ENCODE measurements around the gene BSN. TPM values are rescaled to one million over a fixed set of nuclear protein-coding genes. Genes with fewer than 3 reads are reported as not detected.

BSN gene
- total RNA-seq, 2 experiments from 2014 or later: 0.03 to 0.27 TPM

- TF ChIP-seq EZH2phosphoT487 (IDR thresholded peaks at IDR 0.05; ENCODE audit: borderline replicate concordance, low read depth, low read length) (no peak), CTCF (conservative IDR thresholded peaks at IDR 0.05; ENCODE audit: low read length) (no peak)
- CTCF ChIA-PET (ENCODE audit: unreplicated experiment): no interaction called here
Observed at GRCh38 chr3:49650177-49650576, 95.9 kb downstream of the BSN start.

DNA sequence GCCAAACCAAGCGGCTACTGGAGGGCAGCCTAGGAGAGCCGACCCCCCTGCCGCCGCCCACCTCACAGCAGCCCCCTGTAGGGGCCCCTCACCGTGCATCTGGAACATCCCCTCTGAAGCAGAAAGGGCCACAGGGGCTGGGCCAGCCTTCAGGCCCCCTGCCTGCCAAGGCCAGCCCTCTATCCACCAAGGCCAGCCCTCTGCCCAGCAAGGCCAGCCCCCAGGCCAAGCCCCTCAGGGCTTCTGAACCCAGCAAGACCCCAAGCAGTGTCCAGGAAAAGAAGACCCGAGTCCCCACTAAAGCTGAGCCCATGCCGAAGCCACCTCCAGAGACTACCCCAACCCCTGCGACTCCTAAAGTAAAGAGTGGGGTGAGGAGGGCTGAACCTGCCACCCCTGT lies 96.4 kb downstream of the BSN start:
- Histone ChIP-seq H3K27ac (ENCODE audit: low read depth, low read length, poor library complexity, severe bottlenecking) (no peak overlapping the region), H3K79me2 (ENCODE audit: insufficient read depth, low read depth, low read length) (no peaks in the 10 kb centered on the region), H3K36me3 (ENCODE audit: insufficient read depth, low read length) (no peaks in the 10 kb centered on the region), H2AFZ (ENCODE audit: low read length) (no peak overlapping the region), H4K20me1 (ENCODE audit: insufficient read depth, low read length) (no peaks in the 10 kb centered on the region), H3K9me3 (ENCODE audit: low read length) (no peaks in the 10 kb centered on the region), H3K4me2 (ENCODE audit: low read length) (no peak overlapping the region), H3K9me2 (ENCODE audit: insufficient read depth, low read length) (no peaks in the 10 kb centered on the region), H3K4me1 (ENCODE audit: insufficient read depth, low read length, poor library complexity, severe bottlenecking) (no peaks in the 10 kb centered on the region), H3K4me3 (ENCODE audit: low read depth, low read length, poor library complexity, severe bottlenecking) (no peak overlapping the region)
- DNase-seq (ENCODE audit: low spot score): no peak
- TF ChIP-seq CTCF (conservative IDR thresholded peaks at IDR 0.05; ENCODE audit: low read length): no peak
- no peak for TF ChIP-seq EZH2phosphoT487 (IDR thresholded peaks at IDR 0.05; ENCODE audit: borderline replicate concordance, low read depth, low read length)
- intact Hi-C loops (cut with micrococcal nuclease; ENCODE audit: unreplicated experiment): no loop called here
- ChIA-PET CTCF (ENCODE audit: unreplicated experiment) (no interaction called here), POLR2A (no interaction called here)
- no TSS peak for BruUV-seq (replicated peaks)

More at GRCh38 chr3:49650177-49650576, 95.9 kb downstream of the BSN start:
- Histone ChIP-seq H3K4me2 (ENCODE audit: low read length) (no peak overlapping the region), H3K9me3 (ENCODE audit: low read length) (no peaks in the 10 kb centered on the region), H3K79me2 (ENCODE audit: insufficient read depth, low read depth, low read length) (no peaks in the 10 kb centered on the region), H4K20me1 (ENCODE audit: insufficient read depth, low read length) (no peaks in the 10 kb centered on the region), H3K27ac (ENCODE audit: low read depth, low read length, poor library complexity, severe bottlenecking) (no peak overlapping the region), H3K4me1 (ENCODE audit: insufficient read depth, low read length, poor library complexity, severe bottlenecking) (no peaks in the 10 kb centered on the region), H3K4me3 (ENCODE audit: low read depth, low read length, poor library complexity, severe bottlenecking) (no peak overlapping the region), H3K36me3 (ENCODE audit: insufficient read depth, low read length) (no peaks in the 10 kb centered on the region), H3K9me2 (ENCODE audit: insufficient read depth, low read length) (no peaks in the 10 kb centered on the region), H2AFZ (ENCODE audit: low read length) (no peak overlapping the region)
- no peak for DNase-seq (ENCODE audit: low spot score)
- no TSS peak for BruUV-seq (replicated peaks)
- POLR2A ChIA-PET: no interaction called here
- intact Hi-C loops (cut with micrococcal nuclease; ENCODE audit: unreplicated experiment): no loop called here

DNA sequence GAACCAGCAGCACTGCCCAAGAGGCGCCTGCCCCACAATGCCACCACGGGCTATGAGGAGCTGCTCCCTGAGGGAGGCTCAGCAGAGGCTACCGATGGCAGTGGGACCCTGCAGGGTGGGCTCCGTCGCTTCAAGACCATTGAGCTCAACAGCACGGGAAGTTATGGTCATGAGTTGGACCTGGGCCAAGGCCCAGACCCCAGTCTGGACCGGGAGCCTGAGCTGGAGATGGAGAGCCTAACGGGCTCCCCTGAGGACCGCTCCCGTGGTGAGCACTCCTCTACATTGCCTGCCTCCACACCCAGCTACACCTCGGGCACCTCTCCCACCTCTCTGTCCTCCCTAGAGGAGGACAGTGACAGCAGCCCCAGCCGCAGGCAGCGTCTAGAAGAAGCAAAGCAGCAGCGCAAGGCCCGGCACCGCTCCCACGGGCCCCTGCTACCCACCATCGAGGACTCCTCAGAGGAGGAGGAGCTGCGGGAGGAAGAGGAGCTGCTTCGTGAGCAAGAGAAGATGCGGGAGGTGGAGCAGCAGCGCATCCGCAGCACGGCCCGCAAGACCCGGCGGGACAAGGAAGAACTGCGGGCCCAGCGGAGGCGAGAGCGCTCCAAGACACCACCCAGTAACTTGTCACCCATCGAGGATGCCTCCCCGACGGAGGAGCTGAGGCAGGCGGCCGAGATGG lies 98.1 kb downstream of the BSN start:
- Histone ChIP-seq H3K4me2 (ENCODE audit: low read length) (no peak overlapping the region), H3K36me3 (ENCODE audit: insufficient read depth, low read length) (no peaks in the 10 kb centered on the region), H2AFZ (ENCODE audit: low read length) (no peak overlapping the region), H4K20me1 (ENCODE audit: insufficient read depth, low read length) (no peaks in the 10 kb centered on the region), H3K9me3 (ENCODE audit: low read length) (no peaks in the 10 kb centered on the region), H3K4me1 (ENCODE audit: insufficient read depth, low read length, poor library complexity, severe bottlenecking) (no peaks in the 10 kb centered on the region), H3K79me2 (ENCODE audit: insufficient read depth, low read depth, low read length) (no peaks in the 10 kb centered on the region), H3K4me3 (ENCODE audit: low read depth, low read length, poor library complexity, severe bottlenecking) (no peak overlapping the region), H3K27ac (ENCODE audit: low read depth, low read length, poor library complexity, severe bottlenecking) (no peak overlapping the region), H3K9me2 (ENCODE audit: insufficient read depth, low read length) (no peaks in the 10 kb centered on the region)
- intact Hi-C loops (cut with micrococcal nuclease; ENCODE audit: unreplicated experiment): no loop called here
- no peak for DNase-seq (ENCODE audit: low spot score)
- CTCF ChIA-PET (ENCODE audit: unreplicated experiment): no interaction called here
- TF ChIP-seq CTCF (conservative IDR thresholded peaks at IDR 0.05; ENCODE audit: low read length) (no peak), EZH2phosphoT487 (IDR thresholded peaks at IDR 0.05; ENCODE audit: borderline replicate concordance, low read depth, low read length) (no peak)
- POLR2A ChIA-PET: interaction anchor here (0.5 kb wide), 1 partner anchor 215 kb away, joined by 3 read pairs; no protein-coding TSS in a partner anchor
- no TSS peak for BruUV-seq (replicated peaks)

Data from OCI-LY7 (cell line).